ENCODE measurements around the gene CYTL1.

The CYTL1 gene

GRCh38 chr4:4992833-4993232, 26.4 kb downstream of the CYTL1 start:
- no peak for DNase-seq (ENCODE audit: low read depth)
- no peak for TF ChIP-seq CTCF (IDR thresholded peaks at IDR 0.05; ENCODE audit: insufficient read depth, low read depth, low read length, missing control alignments)
- H3K4me3 ChIP-seq (ENCODE audit: low read length), result no peak overlapping the region

- no peak for DNase-seq (ENCODE audit: low read depth)
- no peak overlapping the region for H3K4me3 ChIP-seq (ENCODE audit: low read length)
- TF ChIP-seq CTCF (IDR thresholded peaks at IDR 0.05; ENCODE audit: insufficient read depth, low read depth, low read length, missing control alignments), result no peak
Measured at GRCh38 chr4:4991541-4992099, 27.6 kb downstream of the CYTL1 start.

GRCh38 chr4:4990857-4991540, 28.3 kb downstream of the CYTL1 start:
- H3K4me3 ChIP-seq (ENCODE audit: low read length), result no peak overlapping the region
- no peak for DNase-seq (ENCODE audit: low read depth)
- TF ChIP-seq CTCF (IDR thresholded peaks at IDR 0.05; ENCODE audit: insufficient read depth, low read depth, low read length, missing control alignments), result no peak

- DNase-seq (ENCODE audit: low read depth), result no peak
- no peak overlapping the region for H3K4me3 ChIP-seq (ENCODE audit: low read length)
- TF ChIP-seq CTCF (IDR thresholded peaks at IDR 0.05; ENCODE audit: insufficient read depth, low read depth, low read length, missing control alignments), result no peak
Measured at GRCh38 chr4:4990329-4990728, 28.9 kb downstream of the CYTL1 start.

GRCh38 chr4:4989083-4989622, 30.1 kb downstream of the CYTL1 start:
- no peak for TF ChIP-seq CTCF (IDR thresholded peaks at IDR 0.05; ENCODE audit: insufficient read depth, low read depth, low read length, missing control alignments)
- H3K4me3 ChIP-seq (ENCODE audit: low read length), result no peak overlapping the region
- no peak for DNase-seq (ENCODE audit: low read depth)

GRCh38 chr4:4987656-4988055, 31.6 kb downstream of the CYTL1 start:
- no peak for TF ChIP-seq CTCF (IDR thresholded peaks at IDR 0.05; ENCODE audit: insufficient read depth, low read depth, low read length, missing control alignments)
- no peak overlapping the region for H3K4me3 ChIP-seq (ENCODE audit: low read length)
- DNase-seq (ENCODE audit: low read depth), result no peak

- no peak for TF ChIP-seq CTCF (IDR thresholded peaks at IDR 0.05; ENCODE audit: insufficient read depth, low read depth, low read length, missing control alignments)
- no peak for DNase-seq (ENCODE audit: low read depth)
- no peak overlapping the region for H3K4me3 ChIP-seq (ENCODE audit: low read length)
Measured at GRCh38 chr4:4986841-4987240, 32.4 kb downstream of the CYTL1 start.
